Measurements from ENCODE around the gene PAN2.

DNA sequence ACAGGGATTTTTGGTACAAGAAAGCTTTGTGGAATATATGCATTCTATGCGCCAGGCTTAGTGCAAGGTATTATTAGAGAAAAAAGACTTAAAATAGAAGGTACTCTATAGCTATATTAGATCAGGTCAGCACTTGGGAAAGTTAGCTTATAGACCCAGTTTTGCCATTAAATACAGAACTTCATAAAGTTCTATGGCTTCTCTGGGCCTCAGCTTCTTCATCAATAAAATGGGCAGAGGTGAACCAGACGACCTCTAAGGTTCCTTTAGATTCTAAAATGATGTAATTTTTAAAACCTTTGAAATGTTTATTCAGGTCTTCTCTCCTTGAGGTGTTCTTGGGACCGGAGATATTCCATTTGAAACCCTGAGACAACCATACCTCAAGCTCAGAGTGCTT lies 25.1 kb downstream of the PAN2 start:
- TF ChIP-seq, protein P1, sequence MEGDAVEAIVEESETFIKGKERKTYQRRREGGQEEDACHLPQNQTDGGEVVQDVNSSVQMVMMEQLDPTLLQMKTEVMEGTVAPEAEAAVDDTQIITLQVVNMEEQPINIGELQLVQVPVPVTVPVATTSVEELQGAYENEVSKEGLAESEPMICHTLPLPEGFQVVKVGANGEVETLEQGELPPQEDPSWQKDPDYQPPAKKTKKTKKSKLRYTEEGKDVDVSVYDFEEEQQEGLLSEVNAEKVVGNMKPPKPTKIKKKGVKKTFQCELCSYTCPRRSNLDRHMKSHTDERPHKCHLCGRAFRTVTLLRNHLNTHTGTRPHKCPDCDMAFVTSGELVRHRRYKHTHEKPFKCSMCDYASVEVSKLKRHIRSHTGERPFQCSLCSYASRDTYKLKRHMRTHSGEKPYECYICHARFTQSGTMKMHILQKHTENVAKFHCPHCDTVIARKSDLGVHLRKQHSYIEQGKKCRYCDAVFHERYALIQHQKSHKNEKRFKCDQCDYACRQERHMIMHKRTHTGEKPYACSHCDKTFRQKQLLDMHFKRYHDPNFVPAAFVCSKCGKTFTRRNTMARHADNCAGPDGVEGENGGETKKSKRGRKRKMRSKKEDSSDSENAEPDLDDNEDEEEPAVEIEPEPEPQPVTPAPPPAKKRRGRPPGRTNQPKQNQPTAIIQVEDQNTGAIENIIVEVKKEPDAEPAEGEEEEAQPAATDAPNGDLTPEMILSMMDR (IDR thresholded peaks at IDR 0.05), result no peak
- TF ChIP-seq POLR2AphosphoS5 (IDR thresholded peaks at IDR 0.05), result no peak
- no peak for TF ChIP-seq POLR2A (IDR thresholded peaks at IDR 0.05)
- TF ChIP-seq EP300 (IDR thresholded peaks at IDR 0.05), result no peak
